Measurements from ENCODE around the gene PLEKHA5. TPM values are rescaled to one million over a fixed set of nuclear protein-coding genes. Genes with fewer than 3 reads are reported as not detected.

PLEKHA5 gene
- total RNA-seq, 1 donor from 2014 or later = 30.2 TPM

DNA sequence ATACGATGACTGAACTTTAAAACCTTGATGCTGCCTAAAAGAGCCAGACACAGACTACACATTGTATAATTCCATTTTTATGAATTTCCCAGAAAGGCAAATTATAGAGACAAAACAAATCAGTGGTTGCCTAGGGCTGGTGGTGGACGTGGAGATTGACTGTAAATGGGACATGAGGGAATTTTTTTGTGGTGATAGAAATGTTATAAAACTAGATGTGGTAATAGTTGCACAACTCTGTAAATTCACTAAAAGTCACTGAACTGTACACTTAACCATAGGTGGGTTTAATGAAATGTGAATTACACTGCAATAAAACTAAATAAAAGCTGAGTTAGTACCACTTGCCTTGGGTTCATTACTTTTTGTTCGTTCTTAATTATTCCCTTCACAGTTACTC, 72.1 kb downstream of the PLEKHA5 start:
- Mint-ChIP-seq H3K4me1 (ENCODE audit: unreplicated experiment) (peaks cover 15% of the 10 kb centered on the region), H3K36me3 (ENCODE audit: low read depth, unreplicated experiment) (no peaks in the 10 kb centered on the region), H3K27me3 (ENCODE audit: unreplicated experiment) (no peaks in the 10 kb centered on the region), H3K27ac (ENCODE audit: unreplicated experiment) (no peak overlapping the region), H3K9me3 (ENCODE audit: unreplicated experiment) (no peaks in the 10 kb centered on the region), H3K4me3 (ENCODE audit: unreplicated experiment) (no peak overlapping the region)
- TF ChIP-seq, protein P1, sequence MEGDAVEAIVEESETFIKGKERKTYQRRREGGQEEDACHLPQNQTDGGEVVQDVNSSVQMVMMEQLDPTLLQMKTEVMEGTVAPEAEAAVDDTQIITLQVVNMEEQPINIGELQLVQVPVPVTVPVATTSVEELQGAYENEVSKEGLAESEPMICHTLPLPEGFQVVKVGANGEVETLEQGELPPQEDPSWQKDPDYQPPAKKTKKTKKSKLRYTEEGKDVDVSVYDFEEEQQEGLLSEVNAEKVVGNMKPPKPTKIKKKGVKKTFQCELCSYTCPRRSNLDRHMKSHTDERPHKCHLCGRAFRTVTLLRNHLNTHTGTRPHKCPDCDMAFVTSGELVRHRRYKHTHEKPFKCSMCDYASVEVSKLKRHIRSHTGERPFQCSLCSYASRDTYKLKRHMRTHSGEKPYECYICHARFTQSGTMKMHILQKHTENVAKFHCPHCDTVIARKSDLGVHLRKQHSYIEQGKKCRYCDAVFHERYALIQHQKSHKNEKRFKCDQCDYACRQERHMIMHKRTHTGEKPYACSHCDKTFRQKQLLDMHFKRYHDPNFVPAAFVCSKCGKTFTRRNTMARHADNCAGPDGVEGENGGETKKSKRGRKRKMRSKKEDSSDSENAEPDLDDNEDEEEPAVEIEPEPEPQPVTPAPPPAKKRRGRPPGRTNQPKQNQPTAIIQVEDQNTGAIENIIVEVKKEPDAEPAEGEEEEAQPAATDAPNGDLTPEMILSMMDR (IDR thresholded peaks at IDR 0.05; ENCODE audit: unreplicated experiment) = no peak
- DNase-seq (ENCODE audit: low spot score) = no peak

DNA sequence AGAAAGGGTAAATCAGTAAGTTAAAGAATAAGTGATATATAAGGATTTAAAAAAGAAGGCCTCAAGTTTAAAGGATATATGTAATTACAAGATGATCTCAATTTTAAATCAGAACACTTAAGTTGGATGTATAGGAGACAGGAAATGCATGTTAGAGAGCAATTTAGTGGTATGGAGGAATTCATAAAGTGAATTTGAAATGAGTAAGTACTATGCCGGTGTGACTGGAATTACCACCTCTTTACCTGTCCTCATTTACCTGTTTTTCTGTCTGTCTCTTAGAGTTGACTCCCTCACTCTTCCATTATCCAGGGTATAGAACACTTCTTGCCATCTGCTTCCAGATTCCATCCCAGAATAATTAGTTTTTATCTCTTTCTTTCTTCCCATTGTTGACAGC, 73.5 kb downstream of the PLEKHA5 start:
- Mint-ChIP-seq H3K4me1 (ENCODE audit: unreplicated experiment) (peaks cover 15% of the 10 kb centered on the region), H3K9me3 (ENCODE audit: unreplicated experiment) (no peaks in the 10 kb centered on the region), H3K27me3 (ENCODE audit: unreplicated experiment) (no peaks in the 10 kb centered on the region), H3K4me3 (ENCODE audit: unreplicated experiment) (no peak overlapping the region), H3K27ac (ENCODE audit: unreplicated experiment) (no peak overlapping the region), H3K36me3 (ENCODE audit: low read depth, unreplicated experiment) (no peaks in the 10 kb centered on the region)
- TF ChIP-seq, protein P1 (IDR thresholded peaks at IDR 0.05; ENCODE audit: unreplicated experiment) = no peak
- no peak for DNase-seq (ENCODE audit: low spot score)

DNA sequence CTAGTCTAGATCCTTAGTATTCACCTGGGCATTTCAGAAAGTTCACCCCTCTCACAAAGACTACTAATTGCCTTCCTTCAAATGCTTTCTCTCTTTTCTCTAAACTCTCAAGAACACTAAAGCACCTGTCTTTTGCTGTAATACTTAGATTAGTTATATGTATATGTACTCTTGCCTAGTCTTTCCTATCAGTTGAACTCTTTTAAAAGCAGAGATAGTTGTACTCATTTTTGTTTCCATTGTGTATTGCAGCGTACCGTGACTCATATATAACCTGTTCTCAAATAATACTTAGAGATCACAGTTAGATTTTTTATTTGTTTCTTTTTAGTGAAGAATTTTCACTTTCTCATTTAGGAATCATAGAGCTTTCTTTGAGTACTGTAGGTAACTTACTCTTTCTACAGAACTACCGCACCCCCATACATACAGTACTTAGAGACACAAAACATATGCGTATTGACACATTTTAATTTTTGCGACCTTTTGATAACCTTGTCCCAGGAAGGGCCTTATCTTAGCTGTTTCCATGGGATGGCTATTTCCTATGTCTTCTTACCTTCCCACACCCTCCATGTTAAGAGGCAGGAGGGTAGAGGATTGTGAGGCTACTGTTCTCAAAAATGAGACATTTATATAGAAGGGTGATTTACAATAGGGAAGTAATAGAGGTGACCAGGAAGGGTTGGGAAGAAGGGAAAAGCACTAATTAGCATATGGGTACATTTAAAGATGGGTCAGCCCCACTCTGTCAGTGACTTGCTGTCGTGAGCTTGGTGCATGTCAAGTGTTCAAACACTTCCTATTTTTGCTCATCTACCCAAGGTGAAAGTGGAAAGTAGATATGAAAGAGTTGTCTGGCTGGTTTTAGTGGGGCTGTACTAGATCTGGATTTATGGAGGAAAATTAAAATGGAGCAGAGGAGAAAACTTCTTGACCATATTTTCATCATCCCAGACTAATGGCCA, 74.3 kb downstream of the PLEKHA5 start:
- no peak overlapping the region for H3K27ac Mint-ChIP-seq (ENCODE audit: unreplicated experiment)
- peaks cover 4% of the 10 kb centered on the region for H3K36me3 Mint-ChIP-seq (ENCODE audit: low read depth, unreplicated experiment)
- H3K4me1 Mint-ChIP-seq (ENCODE audit: unreplicated experiment) = peaks cover 15% of the 10 kb centered on the region

DNA sequence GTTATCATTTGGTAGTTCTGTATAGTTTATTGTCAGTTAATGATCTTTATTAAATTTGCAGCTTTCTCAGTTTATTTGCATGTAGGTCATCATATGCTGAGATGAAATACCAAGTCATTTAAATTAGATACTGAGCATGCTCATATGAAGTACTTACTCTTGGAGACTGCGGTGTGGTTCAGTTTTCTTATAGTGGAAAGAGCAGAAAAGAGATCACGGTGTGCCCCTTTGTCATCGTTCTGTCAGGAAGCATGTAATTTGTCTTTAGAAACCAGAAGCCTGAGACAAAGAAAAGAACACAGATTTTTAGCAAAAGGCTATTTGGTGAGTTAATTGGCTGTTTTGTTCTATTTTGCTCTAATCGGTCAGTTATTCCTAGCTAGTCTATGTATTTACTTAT, 75.6 kb downstream of the PLEKHA5 start:
- Mint-ChIP-seq H3K4me3 (ENCODE audit: unreplicated experiment) (no peak overlapping the region), H3K27ac (ENCODE audit: unreplicated experiment) (no peak overlapping the region), H3K27me3 (ENCODE audit: unreplicated experiment) (no peaks in the 10 kb centered on the region), H3K9me3 (ENCODE audit: unreplicated experiment) (no peaks in the 10 kb centered on the region), H3K36me3 (ENCODE audit: low read depth, unreplicated experiment) (peaks cover 11% of the 10 kb centered on the region), H3K4me1 (ENCODE audit: unreplicated experiment) (peaks cover 15% of the 10 kb centered on the region)
- TF ChIP-seq, protein P1 (IDR thresholded peaks at IDR 0.05; ENCODE audit: unreplicated experiment) = no peak
- DNase-seq (ENCODE audit: low spot score) = no peak

More for the DNA sequence above, 74.3 kb downstream of the PLEKHA5 start:
- TF ChIP-seq, protein P1 (IDR thresholded peaks at IDR 0.05; ENCODE audit: unreplicated experiment) = no peak
- DNase-seq (ENCODE audit: low spot score) = no peak
- H3K9me3 Mint-ChIP-seq (ENCODE audit: unreplicated experiment) = no peaks in the 10 kb centered on the region
- H3K4me3 Mint-ChIP-seq (ENCODE audit: unreplicated experiment) = no peak overlapping the region
- no peaks in the 10 kb centered on the region for H3K27me3 Mint-ChIP-seq (ENCODE audit: unreplicated experiment)

DNA sequence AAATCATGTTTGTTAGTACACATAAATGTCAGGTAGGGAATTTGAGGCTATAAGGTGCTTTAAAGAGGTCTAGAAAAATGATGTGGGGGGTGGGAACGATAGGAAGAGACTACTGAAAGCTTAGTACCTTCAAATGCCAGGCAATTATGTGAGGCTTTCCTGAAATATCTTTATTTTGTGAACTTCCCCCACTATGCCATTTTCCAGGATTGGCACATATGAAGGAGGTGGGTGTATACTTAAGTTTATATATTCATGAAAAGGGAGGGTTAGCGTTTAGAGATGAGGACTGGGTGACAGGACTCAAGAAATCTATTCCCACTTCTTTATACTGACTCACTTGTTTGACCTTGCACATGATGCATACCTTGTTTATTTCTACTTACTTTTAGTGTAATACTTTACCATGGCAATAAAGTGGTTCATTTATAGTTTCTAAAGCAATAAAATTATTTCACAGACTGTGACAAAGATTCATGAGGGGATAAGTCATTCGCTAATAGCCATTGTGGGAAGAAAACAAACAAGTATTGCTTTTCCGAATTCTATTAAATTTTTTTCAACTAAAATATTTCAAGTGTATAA, 77.1 kb downstream of the PLEKHA5 start:
- DNase-seq (ENCODE audit: low spot score) = no peak
- Mint-ChIP-seq H3K4me1 (ENCODE audit: unreplicated experiment) (peaks cover 15% of the 10 kb centered on the region), H3K27me3 (ENCODE audit: unreplicated experiment) (no peaks in the 10 kb centered on the region), H3K27ac (ENCODE audit: unreplicated experiment) (no peak overlapping the region), H3K4me3 (ENCODE audit: unreplicated experiment) (no peak overlapping the region), H3K9me3 (ENCODE audit: unreplicated experiment) (no peaks in the 10 kb centered on the region), H3K36me3 (ENCODE audit: low read depth, unreplicated experiment) (peaks cover 11% of the 10 kb centered on the region)
- TF ChIP-seq, protein P1 (IDR thresholded peaks at IDR 0.05; ENCODE audit: unreplicated experiment) = no peak

Measured in endothelial cell (in vitro differentiated cells).